T-helper 17 cell (primary cell): ENCODE measurements around the gene ICOS. TPM values are rescaled to one million over a fixed set of nuclear protein-coding genes. Genes with fewer than 3 reads are reported as not detected.

Source experiments
- ATAC-seq: fragments of 150-1000 bp; cut with Tn5 transposase; 2 replicates; pipeline ENCODE4 v1.10.0; 2021; ENCODE audit warnings: mild to moderate bottlenecking, moderate library complexity
- DNase-seq, 3 donors: peaks; one replicate each; pipeline versions ENCODE4 v3.0.0 to v3.0.0-alpha.2; 2020 to 2021
- H3K9me3 ChIP-seq: one replicate; pipeline ENCODE4 v1.7.0; 2013; ENCODE audit warnings: low read length, mild to moderate bottlenecking; ENCODE audit not compliant: control insufficient read depth, poor library complexity, severe bottlenecking
- H3K27ac Mint-ChIP-seq: one replicate; pipeline ENCODE4 v1.8.0; 2022; ENCODE audit warnings: mild to moderate bottlenecking, moderate library complexity, mixed read lengths
- H3K27me3 Mint-ChIP-seq: one replicate; pipeline ENCODE4 v1.8.0; 2022; ENCODE audit warnings: mixed read lengths
- H3K36me3 Mint-ChIP-seq: one replicate; pipeline ENCODE4 v1.8.0; 2022; ENCODE audit warnings: low read depth, mixed read lengths
- H3K4me1 Mint-ChIP-seq: one replicate; pipeline ENCODE4 v1.8.0; 2022; ENCODE audit warnings: mild to moderate bottlenecking, mixed read lengths
- H3K4me3 Mint-ChIP-seq: one replicate; pipeline ENCODE4 v1.8.0; 2022; ENCODE audit warnings: mild to moderate bottlenecking, moderate library complexity, mixed read lengths
- total RNA-seq, 4 donors: library from RNA in 2 of 4; stranded (reverse) in 2 of 4; gene quantifications; one replicate each; pipeline ENCODE4 v1.2.3 and lab custom pipeline; 2022 to 2026

Gene ICOS
- total RNA-seq, 2 donors from 2014 or later = 71.5 to 122 TPM

- H3K27ac Mint-ChIP-seq = peak overlapping the region; percentile 8
Measured at GRCh38 chr2:204010628-204011560, 74.3 kb downstream of the ICOS start.

More at GRCh38 chr2:204010628-204011560, 74.3 kb downstream of the ICOS start:
- peaks cover 26% of the 10 kb centered on the region for H3K4me1 Mint-ChIP-seq
- DNase-seq = no peak
- H3K27me3 Mint-ChIP-seq = no peaks in the 10 kb centered on the region
- ATAC-seq = no peak
- H3K4me3 Mint-ChIP-seq = no peak overlapping the region
- H3K9me3 ChIP-seq = no peaks in the 10 kb centered on the region
- H3K36me3 Mint-ChIP-seq = peaks cover 2% of the 10 kb centered on the region

Other genes starting within 250 kb of the ICOS start
- gene CD28, start 230.1 kb upstream of the ICOS start, total RNA-seq = 100 to 1,000 TPM; 174 to 177 TPM
- gene CTLA4, start 69.0 kb upstream of the ICOS start, total RNA-seq = 100 to 1,000 TPM in 1 of 2 donors, 10 to 100 TPM in 1; 77.2 to 109 TPM